ENCODE data around the gene SMKR1. TPM values are rescaled to one million over a fixed set of nuclear protein-coding genes. Genes with fewer than 3 reads are reported as not detected.

Gene SMKR1
- total and polyA plus RNA-seq, 2 of the 8 experiments (the other 6 are each of a cell fraction or from before 2014, with no cell fraction given): 0.39 to 1.6 TPM

DNA sequence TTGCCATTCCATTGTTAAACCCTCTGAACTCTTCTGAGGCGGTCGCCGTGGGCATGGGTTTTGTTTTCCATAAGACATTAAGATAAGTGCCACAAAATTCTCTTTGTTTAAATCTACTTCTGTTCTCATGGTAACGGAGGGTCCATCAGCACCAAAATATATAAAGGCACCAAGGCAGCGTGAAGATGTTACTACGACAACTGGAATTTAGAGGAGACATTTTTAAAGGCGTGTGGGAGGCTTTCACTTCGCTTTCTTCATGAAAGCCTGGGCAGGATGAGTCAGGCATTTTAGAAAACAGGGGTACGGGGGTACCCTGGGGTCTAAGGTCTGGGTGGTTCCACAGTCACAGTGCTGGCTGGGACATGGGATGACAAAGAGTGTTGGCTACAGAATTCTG lies 34.0 kb downstream of the SMKR1 start:
- H3K9ac ChIP-seq (replicated peaks in 1 of 4; ENCODE audit: extremely low read depth in 1 of 4, low read depth in 3 of 4, low read length in 3 of 4): no peak overlapping the region
- no peak overlapping the region for H4K91ac ChIP-seq (replicated peaks; ENCODE audit: insufficient read length, low read length)
- peaks cover 0 to 4% (median under 1%) of the 10 kb centered on the region in 4 experiments; a peak in 3 of 7 replicates for H3K4me1 ChIP-seq (replicated peaks in 1 of 4; ENCODE audit: control insufficient read depth in 3 of 4, insufficient read depth in 4 of 4, low read length in 3 of 4)
- CTCF ChIA-PET (ENCODE audit: partially characterized antibody): interaction anchor here (1.2 kb wide), 1 partner anchor 159 kb away, joined by 3 read pairs; no protein-coding TSS in a partner anchor
- POLR2A ChIA-PET (ENCODE audit: partially characterized antibody): no interaction called here
- no peak overlapping the region for H2BK15ac ChIP-seq (ENCODE audit: low read length)
- WGBS, 2 experiments (ENCODE audit: extremely low coverage in 1 of 2, insufficient coverage in 1 of 2, insufficient read length in 1 of 2, insufficient replicate concordance in 2 of 2, low coverage in 1 of 2, low lambda C conversion rate in 2 of 2, missing lambda C conversion rate in 1 of 2): 89% methylated on average over 9 of the region's 9 CpGs; no CpG with 5 or more reads in 1 of the 2 experiments
- no peak overlapping the region for H3K14ac ChIP-seq (ENCODE audit: insufficient read length)
- H3K4me3 ChIP-seq (ENCODE audit: extremely low read depth in 1 of 4, insufficient read depth in 2 of 4, low read depth in 3 of 4, low read length in 4 of 4): no peak overlapping the region
- H3K27me3 ChIP-seq (replicated peaks in 1 of 4; ENCODE audit: control insufficient read depth in 3 of 4, extremely low read depth in 1 of 4, insufficient read depth in 3 of 4, low read length in 3 of 4): no peaks in the 10 kb centered on the region
- no peak overlapping the region for H3K27ac ChIP-seq (ENCODE audit: low read depth, low read length)
- H3K23me2 ChIP-seq (ENCODE audit: low read depth, low read length): no peaks in the 10 kb centered on the region
- H4K8ac ChIP-seq (ENCODE audit: extremely low read depth, insufficient read depth, low read length): no peak overlapping the region; the same call in 1 of the 2 replicates
- H4K5ac ChIP-seq (ENCODE audit: insufficient read length, low read depth, low read length): no peak overlapping the region
- H3K4ac ChIP-seq (replicated peaks; ENCODE audit: insufficient read length, low read depth, low read length): no peak overlapping the region
- no peak overlapping the region for H2BK12ac ChIP-seq (ENCODE audit: low read depth, low read length)
- no peak overlapping the region for H2BK5ac ChIP-seq (ENCODE audit: low read depth, low read length)
- H3K4me2 ChIP-seq (ENCODE audit: insufficient read depth in 1 of 2, low read depth in 2 of 2, low read length in 2 of 2): no peak overlapping the region
- H4K20me1 ChIP-seq (replicated peaks in 1 of 2; ENCODE audit: control insufficient read depth in 1 of 2, insufficient read depth in 2 of 2, low read length in 2 of 2): no peaks in the 10 kb centered on the region
- H2AK5ac ChIP-seq (ENCODE audit: low read depth, low read length): no peak overlapping the region
- no peaks in the 10 kb centered on the region for H3K9me3 ChIP-seq (ENCODE audit: insufficient read depth in 2 of 2, low read depth in 1 of 2, low read length in 1 of 2)
- H3K23ac ChIP-seq (ENCODE audit: insufficient read length): no peak overlapping the region
- FAIRE-seq: no peak
- no peaks in the 10 kb centered on the region for H3K79me2 ChIP-seq (ENCODE audit: control insufficient read depth in 1 of 2, insufficient read depth in 2 of 2, low read length in 2 of 2)
- H3K18ac ChIP-seq (ENCODE audit: extremely low read depth, low read length): no peak overlapping the region
- H2BK120ac ChIP-seq (replicated peaks; ENCODE audit: low read depth, low read length): no peak overlapping the region
- no peak overlapping the region for H3K56ac ChIP-seq (replicated peaks; ENCODE audit: insufficient read length, low read depth, low read length)
- no peak overlapping the region for H2AFZ ChIP-seq (ENCODE audit: low read length)
- no peak overlapping the region for H2BK20ac ChIP-seq (ENCODE audit: low read length)
- DNase-seq (ENCODE audit: low read depth in 1 of 2, low spot score in 2 of 2): no peak
- H3K79me1 ChIP-seq (ENCODE audit: low read depth, low read length): no peaks in the 10 kb centered on the region
- no peaks in the 10 kb centered on the region for H3K36me3 ChIP-seq (ENCODE audit: control insufficient read depth in 2 of 4, insufficient read depth in 4 of 4, low read length in 3 of 4)
- no peak for TF ChIP-seq GABPA (IDR thresholded peaks at IDR 0.05; ENCODE audit: borderline replicate concordance, insufficient read depth, low read length)
